LoVo (cell line): ENCODE measurements around the gene ERCC5.
A peak's percentile ranks its signal among the peaks of the same experiment; 100 is the strongest.

Experiments used
- DNase-seq: peaks from one replicate; pipeline ENCODE4 v3.0.0-alpha.2; 2016; ENCODE audit warnings: low spot score

ERCC5 gene

DNA sequence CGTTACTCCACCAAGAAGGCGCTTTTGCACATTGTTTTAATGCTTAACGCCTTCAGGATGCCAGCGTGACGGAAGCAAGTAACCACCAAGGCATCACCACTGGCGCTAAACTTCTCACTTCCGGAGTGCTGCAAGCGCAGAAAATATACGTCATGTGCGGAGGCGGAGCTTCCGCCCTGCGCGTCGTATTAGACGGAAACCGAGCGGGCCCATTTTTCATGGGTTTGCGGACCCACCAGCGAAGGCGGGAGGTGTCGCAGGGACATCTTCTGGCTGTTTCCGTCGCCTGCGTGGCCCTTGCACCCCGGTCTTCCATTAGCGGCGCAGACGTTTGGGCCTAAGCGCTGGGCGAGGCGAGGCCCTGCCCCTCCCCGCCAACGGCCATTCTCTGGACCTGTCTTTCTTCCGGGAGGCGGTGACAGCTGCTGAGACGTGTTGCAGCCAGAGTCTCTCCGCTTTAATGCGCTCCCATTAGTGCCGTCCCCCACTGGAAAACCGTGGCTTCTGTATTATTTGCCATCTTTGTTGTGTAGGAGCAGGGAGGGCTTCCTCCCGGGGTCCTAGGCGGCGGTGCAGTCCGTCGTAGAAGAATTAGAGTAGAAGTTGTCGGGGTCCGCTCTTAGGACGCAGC, at the start of gene ERCC5:
Gene ERCC5, plus strand, starts transcription at position 403 of the 631 bp plus-strand sequence. CDS start 235 bp downstream, outside the sequence.
- DNase-seq, result peak; percentile 93

DNA sequence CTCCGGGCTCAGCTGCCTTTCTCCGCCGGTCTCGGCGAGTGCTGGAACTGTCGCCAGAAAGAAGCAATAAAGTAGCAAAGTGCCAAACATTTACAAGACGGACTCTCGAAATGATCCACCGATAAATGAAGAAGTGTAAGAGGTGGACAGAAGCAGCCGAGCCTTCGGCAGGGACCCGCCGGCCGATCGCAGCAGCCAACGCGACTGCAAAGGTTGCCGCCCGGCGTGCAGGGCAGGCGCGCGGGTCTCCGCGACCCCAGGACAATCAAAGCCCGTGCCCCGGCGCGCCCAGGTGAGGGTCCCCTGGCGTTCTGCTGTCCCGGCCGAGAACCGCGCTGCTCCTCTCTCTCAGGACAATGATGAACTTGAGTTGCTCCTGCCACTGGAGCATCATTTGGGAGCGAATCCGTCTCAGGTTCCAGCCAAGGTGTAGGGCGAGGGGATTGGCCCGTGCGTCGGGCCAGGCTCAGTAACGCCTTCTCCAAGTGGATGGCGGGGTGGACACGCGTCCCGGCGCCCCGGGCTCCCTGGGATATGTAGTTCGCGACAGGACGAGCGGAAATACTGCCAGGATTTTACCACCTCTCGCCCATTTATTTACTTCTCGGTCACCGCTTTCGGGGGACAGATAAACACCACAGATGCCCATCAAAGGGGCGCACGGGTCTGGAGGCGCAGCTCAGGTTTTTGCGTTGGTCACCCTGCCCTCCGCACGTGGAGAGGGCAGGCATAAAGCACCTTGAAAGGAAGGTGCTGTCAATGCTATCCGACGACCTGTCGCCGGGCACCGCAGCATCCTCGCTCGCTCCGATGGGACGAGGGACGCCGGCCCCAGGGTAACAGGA, 47.0 kb upstream of the ERCC5 start, which contains the start of the genes BIVM and POGLUT2:
Gene BIVM, plus strand, starts transcription at position 539 of the 845 bp plus-strand sequence. CDS start 8,149 bp downstream, outside the sequence.
Gene POGLUT2, minus strand, starts transcription at position 396 of the 845 bp plus-strand sequence. Its CDS starts 306 bp downstream, at position 90.
- peak; percentile 92 for DNase-seq

- peak; percentile 12 for DNase-seq
These were observed 46.2 kb upstream of the ERCC5 start for GRCh38 chr13:102799426-102800144.

- DNase-seq, result peak; percentile 74
These were observed 45.4 kb upstream of the ERCC5 start for GRCh38 chr13:102800145-102801041.

DNA sequence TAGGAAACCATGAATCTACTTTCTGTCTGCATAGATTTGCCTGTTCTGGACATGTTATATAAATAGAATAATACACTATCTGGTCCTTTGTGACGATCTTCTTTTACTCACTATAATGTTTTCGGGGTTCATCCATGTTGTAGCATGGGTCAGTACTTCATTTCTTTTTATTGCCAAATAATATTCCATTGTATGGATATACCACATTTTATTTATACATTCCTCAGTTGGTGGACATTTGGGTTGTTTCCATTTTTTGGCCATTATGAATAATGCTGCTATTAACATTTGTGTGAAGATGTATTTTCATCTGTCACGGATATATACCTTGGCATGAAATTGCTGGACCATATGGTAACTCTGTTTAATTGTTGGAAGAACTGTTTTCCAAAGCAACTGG, 40.2 kb upstream of the ERCC5 start:
- DNase-seq, result no peak

DNA sequence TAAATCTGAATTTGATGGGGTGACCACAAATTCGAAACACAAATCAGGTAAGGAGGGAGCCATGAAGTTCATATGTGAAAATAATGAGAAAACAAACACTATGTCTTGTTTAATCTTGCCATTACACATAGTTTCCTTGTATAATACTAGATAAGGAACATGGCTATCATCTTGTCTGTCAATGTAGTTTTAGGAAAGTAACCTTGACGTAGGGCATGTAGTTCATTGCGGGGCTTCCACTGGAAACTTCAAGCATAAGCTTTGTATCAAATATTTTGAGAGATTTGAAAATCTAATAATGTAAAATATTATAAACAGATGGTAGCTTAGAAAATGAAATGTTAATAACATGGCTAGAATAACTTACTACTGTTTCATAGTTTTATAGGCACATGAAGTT, 38.1 kb upstream of the ERCC5 start:
- DNase-seq, result no peak

- no peak for DNase-seq
These were observed 33.1 kb upstream of the ERCC5 start for GRCh38 chr13:102812611-102813287.

DNA sequence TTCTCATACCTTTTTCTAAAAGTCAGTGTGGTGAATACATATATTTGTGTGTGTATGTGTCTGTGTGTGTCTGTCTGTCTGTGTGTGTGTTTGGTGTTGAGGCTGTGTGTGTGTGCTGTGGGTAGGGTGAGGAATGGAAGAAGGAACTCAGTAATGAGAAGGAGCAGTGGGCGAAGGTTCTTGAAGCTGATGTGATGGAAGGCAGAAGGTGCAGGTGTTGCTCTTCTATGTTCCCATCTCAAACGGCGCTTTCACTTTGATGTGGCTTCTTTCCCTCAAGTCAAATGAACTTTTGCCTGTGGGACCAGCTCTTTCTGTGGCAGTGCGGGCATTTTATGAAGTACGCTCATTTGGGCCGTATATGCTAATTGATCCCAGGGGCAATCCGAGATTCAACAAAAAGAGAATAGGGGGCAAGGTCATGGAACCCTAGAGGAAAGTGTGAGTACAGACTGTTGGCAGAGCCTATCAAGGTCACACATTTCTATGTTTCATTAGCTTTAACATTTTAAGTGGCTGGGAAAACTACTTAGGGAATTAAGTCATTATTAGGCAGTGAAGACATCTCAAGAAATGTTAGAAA, 31.7 kb upstream of the ERCC5 start:
- no peak for DNase-seq

- DNase-seq, result no peak
These were observed 31.0 kb upstream of the ERCC5 start for GRCh38 chr13:102814793-102815192.

GRCh38 chr13:102815788-102816187, 30.0 kb upstream of the ERCC5 start:
- no peak for DNase-seq

GRCh38 chr13:102816708-102817107, 29.1 kb upstream of the ERCC5 start:
- DNase-seq, result no peak

- no peak for DNase-seq
These were observed 28.6 kb upstream of the ERCC5 start for GRCh38 chr13:102817241-102817640.

- no peak for DNase-seq
These were observed 27.9 kb upstream of the ERCC5 start for GRCh38 chr13:102817907-102818306.

GRCh38 chr13:102825400-102825799, 20.4 kb upstream of the ERCC5 start:
- DNase-seq, result no peak

DNA sequence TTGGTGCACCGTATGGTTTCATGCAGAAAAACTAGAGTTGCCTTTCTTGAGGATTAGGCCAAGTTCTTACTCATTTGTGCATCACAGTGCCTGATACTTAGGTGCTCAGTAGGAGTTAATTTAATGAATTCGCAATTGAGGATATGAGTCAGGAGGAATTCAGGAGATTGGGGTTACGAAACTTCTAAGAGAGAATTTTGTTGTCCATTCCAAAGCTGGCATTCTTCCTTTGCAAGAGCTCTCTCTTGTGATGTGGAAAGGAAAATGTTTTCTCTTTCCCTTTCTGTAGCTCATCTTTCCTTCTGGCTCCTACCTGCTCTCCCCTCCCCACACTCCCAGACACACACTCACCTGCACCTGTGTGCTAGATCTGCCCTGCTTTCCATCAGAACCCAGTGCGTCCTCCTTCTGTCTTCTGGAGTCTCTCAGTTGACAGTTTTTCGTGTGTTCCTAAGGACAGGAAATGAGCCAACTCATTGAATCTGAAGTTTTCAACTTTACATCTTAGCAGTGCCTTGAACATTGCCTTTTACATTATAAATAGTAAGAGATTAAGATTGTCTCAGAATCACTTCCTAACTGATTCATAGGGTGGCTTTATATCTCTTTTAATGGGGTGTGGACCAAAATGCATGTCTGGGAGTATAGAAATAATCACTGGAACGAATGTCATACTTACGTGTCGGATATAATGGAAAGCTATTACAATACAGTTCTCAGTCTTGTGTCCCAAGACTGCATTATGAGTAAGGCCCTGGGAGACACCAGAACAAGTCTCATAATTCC, 19.7 kb upstream of the ERCC5 start:
- DNase-seq, result no peak

DNA sequence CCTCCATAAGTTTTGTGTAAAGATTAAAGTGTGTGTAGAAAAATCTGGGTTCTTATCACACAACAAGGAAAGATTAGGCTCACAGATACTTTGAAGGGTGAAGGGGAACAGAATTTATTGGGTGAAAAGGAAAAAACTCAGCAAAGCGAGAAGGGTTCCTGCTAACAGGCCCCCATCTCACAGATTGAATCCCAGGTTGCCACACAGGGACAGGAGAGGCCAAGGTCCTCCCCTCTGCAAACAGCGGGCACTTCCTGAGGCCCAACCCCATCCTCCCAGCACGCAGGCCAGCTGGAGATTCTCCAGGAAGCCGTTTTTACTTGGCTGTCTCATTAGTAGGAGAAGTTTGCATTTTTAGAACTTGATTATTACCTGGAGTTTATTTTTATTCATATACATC, 15.2 kb upstream of the ERCC5 start:
- no peak for DNase-seq

GRCh38 chr13:102836471-102836870, 9.4 kb upstream of the ERCC5 start:
- DNase-seq, result no peak

DNA sequence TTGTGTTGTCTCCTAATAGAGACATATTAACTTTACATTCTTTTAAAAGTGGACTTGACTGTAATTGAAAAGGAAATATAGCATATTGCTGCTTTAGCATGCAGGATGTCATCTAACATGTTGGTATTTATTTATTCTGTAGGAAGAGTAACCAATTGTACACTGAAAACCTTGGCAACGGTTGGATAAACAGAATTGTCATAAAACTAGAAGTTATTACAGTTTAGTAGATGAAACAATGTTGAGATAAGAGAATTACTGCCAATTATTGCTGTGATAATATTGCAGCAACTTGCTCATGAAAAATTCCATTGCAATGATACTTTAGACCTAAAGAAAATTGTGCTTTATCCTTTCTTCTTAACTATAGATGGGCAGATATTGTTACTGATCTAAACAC, 7.6 kb upstream of the ERCC5 start:
- DNase-seq, result no peak

GRCh38 chr13:102838982-102839381, 6.8 kb upstream of the ERCC5 start:
- DNase-seq, result no peak

DNA sequence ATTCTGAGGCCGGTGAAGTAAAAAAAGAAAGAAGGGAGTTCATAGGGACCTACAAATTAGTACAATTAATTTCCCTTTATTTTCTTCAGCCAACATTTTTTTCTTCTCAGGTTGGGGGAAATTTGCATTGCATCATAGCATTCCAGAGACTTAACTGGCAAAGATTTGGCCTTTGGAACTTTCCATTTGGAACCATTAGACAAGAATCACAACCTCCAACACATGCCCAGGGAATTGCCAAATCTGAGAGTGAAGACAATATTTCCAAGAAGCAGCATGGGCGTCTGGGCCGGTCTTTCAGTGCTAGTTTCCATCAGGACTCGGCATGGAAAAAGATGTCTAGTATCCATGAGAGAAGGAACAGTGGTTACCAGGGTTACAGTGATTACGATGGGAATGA, 6.4 kb upstream of the ERCC5 start:
- DNase-seq, result no peak
